ENCODE measurements around the gene MYEOV.

MYEOV gene

DNA sequence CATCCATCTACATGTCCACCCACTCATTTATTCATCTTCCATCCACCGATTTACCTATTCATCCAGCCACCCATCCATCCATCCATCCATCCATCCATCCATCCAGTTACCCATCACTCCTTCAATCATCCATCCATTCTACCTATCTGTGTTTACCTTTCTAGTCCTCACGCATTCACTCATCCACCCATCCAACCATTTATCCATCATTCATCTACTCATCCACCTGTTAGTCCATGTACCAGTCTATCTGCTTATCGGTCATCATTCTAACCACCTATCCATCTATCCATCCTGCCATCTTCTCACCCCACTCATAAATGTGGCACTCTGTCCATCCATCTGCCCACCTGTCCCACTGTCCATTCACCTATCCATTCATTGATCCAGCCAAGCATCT, 21.9 kb upstream of the MYEOV start:
- H3K4me3 ChIP-seq (ENCODE audit: low read depth, low read length), result no peak overlapping the region
- TF ChIP-seq, protein P1, sequence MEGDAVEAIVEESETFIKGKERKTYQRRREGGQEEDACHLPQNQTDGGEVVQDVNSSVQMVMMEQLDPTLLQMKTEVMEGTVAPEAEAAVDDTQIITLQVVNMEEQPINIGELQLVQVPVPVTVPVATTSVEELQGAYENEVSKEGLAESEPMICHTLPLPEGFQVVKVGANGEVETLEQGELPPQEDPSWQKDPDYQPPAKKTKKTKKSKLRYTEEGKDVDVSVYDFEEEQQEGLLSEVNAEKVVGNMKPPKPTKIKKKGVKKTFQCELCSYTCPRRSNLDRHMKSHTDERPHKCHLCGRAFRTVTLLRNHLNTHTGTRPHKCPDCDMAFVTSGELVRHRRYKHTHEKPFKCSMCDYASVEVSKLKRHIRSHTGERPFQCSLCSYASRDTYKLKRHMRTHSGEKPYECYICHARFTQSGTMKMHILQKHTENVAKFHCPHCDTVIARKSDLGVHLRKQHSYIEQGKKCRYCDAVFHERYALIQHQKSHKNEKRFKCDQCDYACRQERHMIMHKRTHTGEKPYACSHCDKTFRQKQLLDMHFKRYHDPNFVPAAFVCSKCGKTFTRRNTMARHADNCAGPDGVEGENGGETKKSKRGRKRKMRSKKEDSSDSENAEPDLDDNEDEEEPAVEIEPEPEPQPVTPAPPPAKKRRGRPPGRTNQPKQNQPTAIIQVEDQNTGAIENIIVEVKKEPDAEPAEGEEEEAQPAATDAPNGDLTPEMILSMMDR (IDR thresholded peaks at IDR 0.05; ENCODE audit: insufficient read depth, low read depth, low read length, missing control alignments), result no peak
- no peak for DNase-seq (ENCODE audit: low read depth)

DNA sequence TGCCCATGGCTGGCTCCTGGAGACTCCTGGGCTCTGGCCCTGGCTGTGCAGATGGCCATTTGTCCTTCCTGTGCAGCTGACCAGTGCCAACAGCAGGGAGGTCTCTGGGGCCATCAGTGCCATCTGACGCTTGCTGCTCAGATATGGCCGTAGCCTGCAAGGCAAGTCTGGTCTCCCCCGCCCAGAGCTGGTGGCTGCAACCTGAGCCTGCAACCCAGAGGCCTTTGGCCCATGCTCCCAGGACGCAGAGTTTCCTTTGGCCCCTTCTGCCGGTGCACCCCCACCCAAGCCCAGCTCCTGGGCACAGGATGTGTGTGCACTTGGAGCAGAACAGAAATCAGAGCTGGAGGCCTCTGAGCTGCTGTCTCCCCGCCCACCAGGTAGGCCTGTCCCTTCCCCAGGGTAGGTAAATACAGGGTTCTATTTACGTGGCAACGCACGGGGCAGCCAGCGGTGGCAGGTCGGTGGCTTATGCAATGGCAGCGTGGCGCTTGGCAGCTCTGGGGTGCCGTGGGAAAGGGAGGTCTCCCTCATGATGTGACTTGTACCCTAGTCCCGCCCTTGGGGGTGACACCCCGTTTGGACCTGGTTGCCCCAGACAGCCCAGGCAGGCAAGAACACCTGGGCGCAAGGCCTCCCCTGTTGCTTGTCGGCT, 21.0 kb upstream of the MYEOV start:
- no peak for DNase-seq (ENCODE audit: low read depth)

DNA sequence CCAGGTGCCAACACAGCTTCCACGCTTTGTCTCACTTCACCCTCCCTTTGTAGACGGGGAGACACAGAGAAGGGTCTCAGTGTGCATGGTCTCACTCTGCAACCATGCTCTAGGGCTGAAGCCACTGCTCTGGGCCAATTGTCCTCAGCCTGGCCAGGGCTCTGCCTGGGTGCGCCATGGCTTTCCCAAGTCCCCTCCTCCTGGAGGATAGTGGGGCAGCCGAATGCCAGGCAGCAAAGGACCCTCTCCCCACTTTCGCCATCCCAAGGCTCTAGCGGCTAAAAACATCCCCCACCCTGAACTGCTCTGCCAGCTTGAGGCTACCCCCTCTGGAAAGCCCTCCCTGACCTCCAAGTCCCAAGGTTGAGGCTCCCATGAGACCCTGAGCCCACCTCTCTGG, 20.4 kb upstream of the MYEOV start:
- H3K4me3 ChIP-seq (ENCODE audit: low read depth, low read length), result no peak overlapping the region
- TF ChIP-seq, protein P1 (IDR thresholded peaks at IDR 0.05; ENCODE audit: insufficient read depth, low read depth, low read length, missing control alignments), result no peak
- DNase-seq (ENCODE audit: low read depth), result no peak

More for the DNA sequence above, 21.0 kb upstream of the MYEOV start:
- no peak overlapping the region for H3K4me3 ChIP-seq (ENCODE audit: low read depth, low read length)
- TF ChIP-seq, protein P1 (IDR thresholded peaks at IDR 0.05; ENCODE audit: insufficient read depth, low read depth, low read length, missing control alignments), result no peak

DNA sequence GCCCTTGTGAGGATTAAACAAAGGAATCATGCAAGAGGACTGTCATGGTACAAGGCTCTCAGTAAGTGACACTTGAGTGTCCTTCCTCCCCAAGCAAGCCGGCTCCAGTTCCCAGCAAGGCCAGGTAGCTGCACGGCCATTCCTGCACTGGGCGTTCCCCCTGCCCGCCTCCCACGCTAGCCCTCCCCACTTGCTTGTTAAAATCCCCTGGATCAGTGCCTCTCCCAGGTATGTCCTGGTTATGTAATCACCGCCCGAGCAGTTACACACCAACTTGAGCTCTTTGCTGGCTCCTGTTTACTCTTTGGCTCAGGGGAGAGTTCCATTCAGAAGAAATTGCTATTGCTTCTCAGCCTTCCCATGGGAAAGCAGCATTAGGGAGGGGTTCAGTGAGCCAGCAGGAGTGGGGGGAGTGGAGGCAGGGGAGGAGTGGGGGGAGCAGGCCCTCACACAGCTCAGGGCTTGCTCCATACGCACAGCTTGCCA, 19.4 kb upstream of the MYEOV start:
- H3K4me3 ChIP-seq (ENCODE audit: low read depth, low read length), result no peak overlapping the region
- DNase-seq (ENCODE audit: low read depth), result no peak
- TF ChIP-seq, protein P1 (IDR thresholded peaks at IDR 0.05; ENCODE audit: insufficient read depth, low read depth, low read length, missing control alignments), result no peak

DNA sequence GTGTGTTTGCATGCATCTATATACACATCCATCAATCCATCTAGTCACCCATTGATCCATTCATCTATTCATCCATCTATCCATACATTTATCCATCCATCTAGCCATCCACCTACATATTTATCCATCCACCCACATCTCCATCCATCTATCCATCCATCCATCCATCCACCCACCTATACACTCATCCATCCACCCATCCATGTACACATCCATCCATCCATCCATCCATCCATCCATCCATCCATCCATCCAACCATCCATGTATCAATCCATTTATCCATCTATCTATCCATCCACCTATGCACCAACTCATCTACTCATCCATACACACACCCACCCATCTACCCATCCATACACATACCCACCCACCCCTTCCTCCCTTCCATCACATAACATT, 18.8 kb upstream of the MYEOV start:
- no peak for DNase-seq (ENCODE audit: low read depth)
- TF ChIP-seq, protein P1 (IDR thresholded peaks at IDR 0.05; ENCODE audit: insufficient read depth, low read depth, low read length, missing control alignments), result no peak
- H3K4me3 ChIP-seq (ENCODE audit: low read depth, low read length), result no peak overlapping the region

DNA sequence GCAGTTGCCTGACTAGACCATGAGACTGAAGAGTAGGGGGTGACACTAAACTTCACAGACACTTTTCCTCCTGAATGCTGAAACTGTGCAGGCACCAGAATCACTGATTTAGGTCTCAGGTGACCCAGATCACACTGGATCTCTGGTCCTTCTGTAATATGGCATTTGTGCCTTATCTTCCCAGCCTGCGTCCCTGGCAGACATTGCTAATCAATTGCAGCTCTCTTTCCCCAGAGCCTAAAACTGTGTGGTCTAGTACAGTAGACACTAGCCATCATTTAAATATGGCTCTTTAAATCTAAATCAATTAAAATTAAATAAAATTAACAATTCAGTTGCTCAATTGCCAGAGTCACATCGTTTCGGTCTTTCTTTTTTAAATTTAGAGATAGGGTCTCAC, 17.8 kb upstream of the MYEOV start:
- TF ChIP-seq, protein P1 (IDR thresholded peaks at IDR 0.05; ENCODE audit: insufficient read depth, low read depth, low read length, missing control alignments), result no peak
- no peak for DNase-seq (ENCODE audit: low read depth)
- no peak overlapping the region for H3K4me3 ChIP-seq (ENCODE audit: low read depth, low read length)
